OCI-LY1 (cell line): ENCODE results near the gene RGS16.

ENCODE experiments used
- EZH2 ChIP-seq: fragments of 200-600 bp; sonication (generic), shearing (Covaris generic); IDR thresholded peaks from 2 replicates; pipeline ENCODE4 v1.8.0; 2017; ENCODE audit warnings: borderline replicate concordance, mixed run types, mild to moderate bottlenecking, antibody characterized with exemption, low read length, moderate library complexity, mixed read lengths
- TF ChIP-seq, protein P1 (sequence below): fragments of 200-600 bp; sonication (generic), shearing (Covaris generic); IDR thresholded peaks from 2 replicates; pipeline ENCODE4 v1.5.1; 2017; ENCODE audit warnings: mild to moderate bottlenecking, antibody characterized with exemption, low read length, moderate library complexity, mixed read lengths

DNA sequence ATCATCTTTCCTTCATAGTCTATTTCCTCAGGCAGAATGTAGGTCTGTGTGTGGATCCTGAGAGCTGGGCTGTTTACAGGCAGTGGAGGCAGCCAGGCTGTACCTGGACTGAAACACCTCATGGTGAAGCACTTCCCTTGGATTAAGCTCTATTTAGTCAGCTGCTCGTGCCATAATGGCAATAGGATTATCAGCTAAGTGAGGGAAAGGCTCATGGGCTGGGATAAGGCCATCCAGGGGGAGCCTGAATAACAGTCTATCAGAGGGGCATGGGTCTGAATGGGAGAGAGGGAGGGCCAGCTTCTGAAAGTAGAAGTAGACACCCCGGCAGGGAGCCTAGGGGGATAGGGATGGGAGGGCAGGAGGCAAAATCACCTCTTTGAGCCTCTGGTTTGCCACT lies 23.5 kb downstream of the RGS16 start:
- TF ChIP-seq EZH2: no peak
- TF ChIP-seq, protein P1, sequence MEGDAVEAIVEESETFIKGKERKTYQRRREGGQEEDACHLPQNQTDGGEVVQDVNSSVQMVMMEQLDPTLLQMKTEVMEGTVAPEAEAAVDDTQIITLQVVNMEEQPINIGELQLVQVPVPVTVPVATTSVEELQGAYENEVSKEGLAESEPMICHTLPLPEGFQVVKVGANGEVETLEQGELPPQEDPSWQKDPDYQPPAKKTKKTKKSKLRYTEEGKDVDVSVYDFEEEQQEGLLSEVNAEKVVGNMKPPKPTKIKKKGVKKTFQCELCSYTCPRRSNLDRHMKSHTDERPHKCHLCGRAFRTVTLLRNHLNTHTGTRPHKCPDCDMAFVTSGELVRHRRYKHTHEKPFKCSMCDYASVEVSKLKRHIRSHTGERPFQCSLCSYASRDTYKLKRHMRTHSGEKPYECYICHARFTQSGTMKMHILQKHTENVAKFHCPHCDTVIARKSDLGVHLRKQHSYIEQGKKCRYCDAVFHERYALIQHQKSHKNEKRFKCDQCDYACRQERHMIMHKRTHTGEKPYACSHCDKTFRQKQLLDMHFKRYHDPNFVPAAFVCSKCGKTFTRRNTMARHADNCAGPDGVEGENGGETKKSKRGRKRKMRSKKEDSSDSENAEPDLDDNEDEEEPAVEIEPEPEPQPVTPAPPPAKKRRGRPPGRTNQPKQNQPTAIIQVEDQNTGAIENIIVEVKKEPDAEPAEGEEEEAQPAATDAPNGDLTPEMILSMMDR: no peak
